Common myeloid progenitor, CD34-positive (primary cell): ENCODE measurements around the gene SUOX.

Source experiments
- CTCF ChIA-PET: fragments of 350-600 bp; sonication (Branson Sonifier 250); formaldehyde crosslinking; loops from one replicate; lab custom pipeline; 2021; ENCODE audit warnings: antibody characterized with exemption; lab: Charles Lee
- POLR2A ChIA-PET: fragments of 350-600 bp; sonication (Branson Sonifier 250); formaldehyde crosslinking; loops from one replicate; lab custom pipeline; 2021; ENCODE audit warnings: antibody characterized with exemption; lab: Charles Lee
- DNase-seq, 3 donors: peaks; one replicate each; pipeline versions ENCODE4 v3.0.0 to v3.0.0-alpha.2; 2013
- H3K27ac ChIP-seq, 2 experiments: 1 replicate in 1 of 2; 2 replicates in 1 of 2; pipeline ENCODE4 v1.7.0; 2013; ENCODE audit warnings: inconsistent platforms in 2 of 2, low read length in 2 of 2, mild to moderate bottlenecking in 2 of 2, low read depth in 1 of 2, moderate library complexity in 1 of 2; ENCODE audit not compliant: severe bottlenecking in 2 of 2, insufficient read depth in 1 of 2, poor library complexity in 1 of 2
- H3K27me3 ChIP-seq, 5 experiments: replicated peaks in 2 of 5; 1 replicate in 3 of 5; 2 replicates in 2 of 5; pipeline versions ENCODE4 v1.6.1 to v1.7.0; 2013; ENCODE audit warnings: low read length in 4 of 5, mild to moderate bottlenecking in 2 of 5, moderate library complexity in 2 of 5, inconsistent platforms in 1 of 5; ENCODE audit not compliant: insufficient read depth in 5 of 5, control insufficient read depth in 4 of 5
- H3K36me3 ChIP-seq, 4 experiments: 1 replicate in 2 of 4; 2 replicates in 2 of 4; pipeline versions ENCODE4 v1.6.1 to v1.7.0; 2013; ENCODE audit warnings: low read length in 3 of 4, control low read depth in 1 of 4, mild to moderate bottlenecking in 1 of 4; ENCODE audit not compliant: control insufficient read depth in 4 of 4, insufficient read depth in 4 of 4
- H3K4me1 ChIP-seq, 4 experiments: 1 replicate in 3 of 4; 2 replicates in 1 of 4; pipeline versions ENCODE4 v1.6.1 to v1.7.1; 2013; ENCODE audit warnings: low read length in 3 of 4, mild to moderate bottlenecking in 3 of 4, control low read depth in 1 of 4, inconsistent platforms in 1 of 4, moderate library complexity in 1 of 4; ENCODE audit not compliant: control insufficient read depth in 4 of 4, insufficient read depth in 4 of 4; ENCODE audit errors: control extremely low read depth in 1 of 4
- H3K4me3 ChIP-seq, 7 experiments: 1 replicate in 4 of 7; 2 replicates in 3 of 7; pipeline versions ENCODE4 v1.5.1 to v1.7.0; 2013; ENCODE audit warnings: mild to moderate bottlenecking in 7 of 7, low read length in 6 of 7, moderate library complexity in 6 of 7, inconsistent platforms in 2 of 7, low read depth in 2 of 7, control low read depth in 1 of 7; ENCODE audit not compliant: insufficient read depth in 4 of 7, control insufficient read depth in 1 of 7; ENCODE audit errors: extremely low read depth in 1 of 7
- H3K9me3 ChIP-seq, 5 experiments: 1 replicate in 4 of 5; 2 replicates in 1 of 5; pipeline versions ENCODE4 v1.6.1 to v1.7.1; 2013; ENCODE audit warnings: low read length in 4 of 5, mild to moderate bottlenecking in 2 of 5, inconsistent platforms in 1 of 5, low read depth in 1 of 5, moderate library complexity in 1 of 5; ENCODE audit not compliant: control insufficient read depth in 4 of 5, insufficient read depth in 2 of 5; ENCODE audit errors: control extremely low read depth in 1 of 5
- WGBS: methylation state at CpG from one replicate; pipeline ENCODE4 v1.1.5; 2013; ENCODE audit not compliant: insufficient coverage; 5-methylcytosine and 5-hydroxymethylcytosine counted together

The SUOX gene

GRCh38 chr12:56046027-56046780 lies 49.1 kb downstream of the SUOX start:
- 96% methylated on average over 3 of the region's 9 CpGs for WGBS
- H3K4me3 ChIP-seq = no peak overlapping the region

GRCh38 chr12:56053407-56053893 lies 56.4 kb downstream of the SUOX start:
- H3K4me3 ChIP-seq = no peak overlapping the region
- 96% methylated on average over 5 of the region's 6 CpGs for WGBS
- H3K27me3 ChIP-seq = no peaks in the 10 kb centered on the region
- no peaks in the 10 kb centered on the region for H3K9me3 ChIP-seq
- H3K4me1 ChIP-seq = no peaks in the 10 kb centered on the region
- H3K36me3 ChIP-seq = no peaks in the 10 kb centered on the region
- DNase-seq = no peak
- POLR2A ChIA-PET = no interaction called here
- no peak overlapping the region for H3K27ac ChIP-seq
- CTCF ChIA-PET = interaction anchor here (1.0 kb wide), 1 partner anchor 32 kb away, joined by 3 read pairs; no protein-coding TSS in a partner anchor

More at GRCh38 chr12:56046027-56046780, 49.1 kb downstream of the SUOX start:
- Histone ChIP-seq H3K27me3 (no peaks in the 10 kb centered on the region), H3K9me3 (no peaks in the 10 kb centered on the region), H3K36me3 (peaks cover 5 to 35% (median 19%) of the 10 kb centered on the region in 4 experiments), H3K4me1 (peaks cover 6 to 20% (median 13%) of the 10 kb centered on the region in 4 experiments), H3K27ac (peak overlapping the region in 1 of 2 experiments; percentile 28)
- ChIA-PET CTCF (interaction anchor here (0.7 to 5.7 kb wide), 13 partner anchors 12 to 176 kb away, joined by 3 to 32 read pairs (median 4); partner anchors contain the start of genes RNF41, SMARCC2, SUOX and ZC3H10), POLR2A (interaction anchor here (0.7 kb wide), 2 partner anchors 72 to 254 kb away, joined by 3 to 4 read pairs; partner anchors contain the start of gene ZC3H10)
- DNase-seq = no peak
